Measurements from ENCODE around the gene SLC49A4. TPM values are rescaled to one million over a fixed set of nuclear protein-coding genes. Genes with fewer than 3 reads are reported as not detected.

Gene SLC49A4
- total RNA-seq, 1 experiment from 2014 or later = 12.0 TPM

GRCh38 chr3:122843604-122844003 is 48.7 kb downstream of the SLC49A4 start:
- H3K9me3 ChIP-seq (replicated peaks) = no peaks in the 10 kb centered on the region
- no peaks in the 10 kb centered on the region for H3K36me3 ChIP-seq

GRCh38 chr3:122857019-122857418 is 62.1 kb downstream of the SLC49A4 start:
- Histone ChIP-seq H3K36me3 (no peaks in the 10 kb centered on the region), H3K4me1 (replicated peaks) (no peaks in the 10 kb centered on the region), H3K4me3 (no peak overlapping the region), H3K27me3 (replicated peaks) (no peaks in the 10 kb centered on the region), H3K27ac (no peak overlapping the region), H3K9me3 (replicated peaks) (no peaks in the 10 kb centered on the region)
- no peak for DNase-seq (ENCODE audit: low read depth in 1 of 2, low spot score in 2 of 2)

More at GRCh38 chr3:122843604-122844003, 48.7 kb downstream of the SLC49A4 start:
- H3K27ac ChIP-seq = no peak overlapping the region
- no peak for DNase-seq (ENCODE audit: low read depth in 1 of 2, low spot score in 2 of 2)
- peaks cover 13% of the 10 kb centered on the region for H3K4me1 ChIP-seq (replicated peaks)
- H3K4me3 ChIP-seq = no peak overlapping the region
- H3K27me3 ChIP-seq (replicated peaks) = no peaks in the 10 kb centered on the region

- no peak overlapping the region for H3K27ac ChIP-seq
- no peak overlapping the region for H3K4me3 ChIP-seq
- DNase-seq (ENCODE audit: low read depth in 1 of 2, low spot score in 2 of 2) = no peak
- no peaks in the 10 kb centered on the region for H3K36me3 ChIP-seq
- no peaks in the 10 kb centered on the region for H3K4me1 ChIP-seq (replicated peaks)
- no peaks in the 10 kb centered on the region for H3K27me3 ChIP-seq (replicated peaks)
- no peaks in the 10 kb centered on the region for H3K9me3 ChIP-seq (replicated peaks)
These were observed 63.5 kb downstream of the SLC49A4 start for GRCh38 chr3:122858373-122858772.

- Histone ChIP-seq H3K4me3 (no peak overlapping the region), H3K36me3 (no peaks in the 10 kb centered on the region), H3K4me1 (replicated peaks) (no peaks in the 10 kb centered on the region), H3K27me3 (replicated peaks) (no peaks in the 10 kb centered on the region), H3K27ac (no peak overlapping the region), H3K9me3 (replicated peaks) (no peaks in the 10 kb centered on the region)
- DNase-seq (ENCODE audit: low read depth in 1 of 2, low spot score in 2 of 2) = no peak
These were observed 64.3 kb downstream of the SLC49A4 start for GRCh38 chr3:122859021-122859805.

GRCh38 chr3:122862381-122862780 is 67.5 kb downstream of the SLC49A4 start:
- Histone ChIP-seq H3K27me3 (replicated peaks) (no peaks in the 10 kb centered on the region), H3K36me3 (no peaks in the 10 kb centered on the region), H3K4me3 (no peak overlapping the region), H3K27ac (no peak overlapping the region), H3K9me3 (replicated peaks) (no peaks in the 10 kb centered on the region), H3K4me1 (replicated peaks) (no peaks in the 10 kb centered on the region)
- no peak for DNase-seq (ENCODE audit: low read depth in 1 of 2, low spot score in 2 of 2)

- no peaks in the 10 kb centered on the region for H3K27me3 ChIP-seq (replicated peaks)
- no peaks in the 10 kb centered on the region for H3K9me3 ChIP-seq (replicated peaks)
- H3K36me3 ChIP-seq = no peaks in the 10 kb centered on the region
- no peak for DNase-seq (ENCODE audit: low read depth in 1 of 2, low spot score in 2 of 2)
- no peak overlapping the region for H3K4me3 ChIP-seq
- H3K4me1 ChIP-seq (replicated peaks) = no peaks in the 10 kb centered on the region
- H3K27ac ChIP-seq = no peak overlapping the region
These were observed 69.6 kb downstream of the SLC49A4 start for GRCh38 chr3:122864498-122864897.

GRCh38 chr3:122868322-122868721 is 73.5 kb downstream of the SLC49A4 start:
- H3K36me3 ChIP-seq = no peaks in the 10 kb centered on the region
- H3K4me1 ChIP-seq (replicated peaks) = no peaks in the 10 kb centered on the region
- no peak overlapping the region for H3K4me3 ChIP-seq
- H3K27ac ChIP-seq = no peak overlapping the region
- no peaks in the 10 kb centered on the region for H3K27me3 ChIP-seq (replicated peaks)
- DNase-seq (ENCODE audit: low read depth in 1 of 2, low spot score in 2 of 2) = no peak
- no peaks in the 10 kb centered on the region for H3K9me3 ChIP-seq (replicated peaks)

- no peaks in the 10 kb centered on the region for H3K36me3 ChIP-seq
- DNase-seq (ENCODE audit: low read depth in 1 of 2, low spot score in 2 of 2) = no peak
- no peaks in the 10 kb centered on the region for H3K27me3 ChIP-seq (replicated peaks)
- H3K9me3 ChIP-seq (replicated peaks) = no peaks in the 10 kb centered on the region
- no peak overlapping the region for H3K27ac ChIP-seq
- H3K4me1 ChIP-seq (replicated peaks) = no peaks in the 10 kb centered on the region
- no peak overlapping the region for H3K4me3 ChIP-seq
These were observed 79.1 kb downstream of the SLC49A4 start for GRCh38 chr3:122873741-122874515.

- Histone ChIP-seq H3K9me3 (replicated peaks) (no peaks in the 10 kb centered on the region), H3K36me3 (no peaks in the 10 kb centered on the region), H3K4me1 (replicated peaks) (no peaks in the 10 kb centered on the region), H3K27me3 (replicated peaks) (no peaks in the 10 kb centered on the region), H3K27ac (no peak overlapping the region), H3K4me3 (no peak overlapping the region)
- DNase-seq (ENCODE audit: low read depth in 1 of 2, low spot score in 2 of 2) = no peak
These were observed 80.8 kb downstream of the SLC49A4 start for GRCh38 chr3:122875547-122876127.

- no peaks in the 10 kb centered on the region for H3K36me3 ChIP-seq
- no peaks in the 10 kb centered on the region for H3K27me3 ChIP-seq (replicated peaks)
- H3K4me1 ChIP-seq (replicated peaks) = no peaks in the 10 kb centered on the region
- no peak overlapping the region for H3K4me3 ChIP-seq
- no peak for DNase-seq (ENCODE audit: low read depth in 1 of 2, low spot score in 2 of 2)
- H3K9me3 ChIP-seq (replicated peaks) = no peaks in the 10 kb centered on the region
- no peak overlapping the region for H3K27ac ChIP-seq
These were observed 85.3 kb downstream of the SLC49A4 start for GRCh38 chr3:122880173-122880572.

GRCh38 chr3:122880624-122881023 is 85.8 kb downstream of the SLC49A4 start:
- DNase-seq (ENCODE audit: low read depth in 1 of 2, low spot score in 2 of 2) = no peak
- Histone ChIP-seq H3K4me3 (no peak overlapping the region), H3K27me3 (replicated peaks) (no peaks in the 10 kb centered on the region), H3K27ac (no peak overlapping the region), H3K9me3 (replicated peaks) (no peaks in the 10 kb centered on the region), H3K4me1 (replicated peaks) (no peaks in the 10 kb centered on the region), H3K36me3 (no peaks in the 10 kb centered on the region)

GRCh38 chr3:122882361-122882947 is 87.6 kb downstream of the SLC49A4 start:
- Histone ChIP-seq H3K27ac (no peak overlapping the region), H3K4me3 (no peak overlapping the region), H3K36me3 (no peaks in the 10 kb centered on the region), H3K27me3 (replicated peaks) (no peaks in the 10 kb centered on the region), H3K9me3 (replicated peaks) (no peaks in the 10 kb centered on the region), H3K4me1 (replicated peaks) (no peaks in the 10 kb centered on the region)
- no peak for DNase-seq (ENCODE audit: low read depth in 1 of 2, low spot score in 2 of 2)

- H3K4me3 ChIP-seq = no peak overlapping the region
- H3K36me3 ChIP-seq = no peaks in the 10 kb centered on the region
- H3K27ac ChIP-seq = no peak overlapping the region
- no peaks in the 10 kb centered on the region for H3K4me1 ChIP-seq (replicated peaks)
- H3K9me3 ChIP-seq (replicated peaks) = no peaks in the 10 kb centered on the region
- H3K27me3 ChIP-seq (replicated peaks) = no peaks in the 10 kb centered on the region
- no peak for DNase-seq (ENCODE audit: low read depth in 1 of 2, low spot score in 2 of 2)
These were observed 91.4 kb downstream of the SLC49A4 start for GRCh38 chr3:122886251-122886650.

GRCh38 chr3:122886946-122887345 is 92.1 kb downstream of the SLC49A4 start:
- no peaks in the 10 kb centered on the region for H3K9me3 ChIP-seq (replicated peaks)
- H3K36me3 ChIP-seq = no peaks in the 10 kb centered on the region
- H3K27ac ChIP-seq = no peak overlapping the region
- no peaks in the 10 kb centered on the region for H3K27me3 ChIP-seq (replicated peaks)
- no peak for DNase-seq (ENCODE audit: low read depth in 1 of 2, low spot score in 2 of 2)
- no peak overlapping the region for H3K4me3 ChIP-seq
- H3K4me1 ChIP-seq (replicated peaks) = no peaks in the 10 kb centered on the region
